ENCODE measurements around the gene LRRC56. TPM values are rescaled to one million over a fixed set of nuclear protein-coding genes. Genes with fewer than 3 reads are reported as not detected.

LRRC56 gene
- total RNA-seq, 8 experiments from 2014 or later, result 0.75 to 7.6 (median 1.8) TPM

GRCh38 chr11:601573-602245 lies 64.4 kb downstream of the LRRC56 start:
- no peaks in the 10 kb centered on the region for H3K4me1 ChIP-seq (replicated peaks in 1 of 2)
- in situ Hi-C loops (cut with MboI; ENCODE audit: low pct_unique_long_range_greater_than_20kb in 2 of 9, low sequenced_read_pairs in 9 of 9, unreplicated experiment in 9 of 9), result no loop called here
- ATAC-seq (replicated peaks in 6 of 8), result no peak
- no peak overlapping the region for H3K4me3 ChIP-seq
- H3K27ac ChIP-seq, result no peak overlapping the region
- 83 to 100% (median 93%) methylated on average over 1 to 13 of the region's 23 CpGs; no CpG with 5 or more reads in 2 of the 10 experiments for WGBS, 10 experiments

DNA sequence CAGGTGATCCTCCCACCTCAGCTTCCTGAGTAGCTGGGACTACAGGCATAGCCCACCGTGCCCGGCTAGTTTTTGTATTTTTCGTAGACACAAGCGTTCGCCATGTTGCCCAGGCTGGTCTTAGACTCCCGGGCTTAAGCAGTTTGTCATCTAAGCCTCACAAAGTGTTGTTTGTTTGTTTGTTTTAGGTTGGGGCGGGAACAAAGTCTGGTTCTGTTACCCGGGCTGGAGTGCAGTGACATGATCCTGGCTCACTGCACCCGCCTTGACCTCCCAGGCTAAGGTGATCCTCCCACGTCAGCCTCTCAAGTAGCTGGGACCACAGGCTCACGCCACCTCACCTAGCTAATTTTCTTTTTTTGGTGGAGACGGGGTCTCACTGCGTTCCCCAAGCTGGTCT lies 65.8 kb downstream of the LRRC56 start:
- ATAC-seq (replicated peaks in 6 of 8), result no peak
- Histone ChIP-seq H3K27ac (no peak overlapping the region), H3K4me1 (replicated peaks in 1 of 2) (no peaks in the 10 kb centered on the region), H3K4me3 (no peak overlapping the region)
- 81 to 100% (median 94%) methylated on average over 2 to 12 of the region's 13 CpGs; no CpG with 5 or more reads in 1 of the 10 experiments for WGBS, 10 experiments
- in situ Hi-C loops (cut with MboI; ENCODE audit: low pct_unique_long_range_greater_than_20kb in 2 of 9, low sequenced_read_pairs in 9 of 9, unreplicated experiment in 9 of 9), result no loop called here

Other genes with a start within 250 kb of the LRRC56 start
- 10 to 100 TPM in 2 of 8 experiments, 1 to 10 TPM in 3, under 1 TPM in 3; 0.60 to 40.6 (median 3.3) TPM for gene PGGHG, start 248.4 kb upstream of the LRRC56 start, total RNA-seq
- 1 to 10 TPM in 2 of 8 experiments, under 1 TPM in 1, not detected in 5; 0.51 to 1.5 (median 1.1) TPM for gene IFITM5, start 238.0 kb upstream of the LRRC56 start, total RNA-seq
- 100 to 1,000 TPM in 4 of 8 experiments, 10 to 100 TPM in 1, 1 to 10 TPM in 2, under 1 TPM in 1; 0.38 to 809 (median 64.6) TPM for gene IFITM2, start 229.7 kb upstream of the LRRC56 start, total RNA-seq
- 1,000 to 10,000 TPM in 2 of 8 experiments, 100 to 1,000 TPM in 2, under 1 TPM in 1, not detected in 3; 0.16 to 1,915 (median 317) TPM for gene IFITM1, start 223.5 kb upstream of the LRRC56 start, total RNA-seq
- 1,000 to 10,000 TPM in 1 of 8 experiments, 100 to 1,000 TPM in 3, 10 to 100 TPM in 1, 1 to 10 TPM in 3; 1.1 to 1,534 (median 213) TPM for gene IFITM3, start 216.7 kb upstream of the LRRC56 start, total RNA-seq
- gene B4GALNT4, start 168.0 kb upstream of the LRRC56 start, total RNA-seq, result 100 to 1,000 TPM in 1 of 8 experiments, 10 to 100 TPM in 6, 1 to 10 TPM in 1; 9.7 to 103 (median 70.9) TPM
- 10 to 100 TPM in 1 of 8 experiments, 1 to 10 TPM in 3, under 1 TPM in 3, not detected in 1; 0.21 to 24.4 (median 3.2) TPM for gene PKP3, start 143.3 kb upstream of the LRRC56 start, total RNA-seq
- 100 to 1,000 TPM in 1 of 8 experiments, 10 to 100 TPM in 7; 19.5 to 131 (median 28.5) TPM for gene SIGIRR, start 122.5 kb upstream of the LRRC56 start, total RNA-seq
- 1 to 10 TPM in 3 of 8 experiments, under 1 TPM in 4, not detected in 1; 0.11 to 4.3 (median 0.60) TPM for gene ANO9, start 95.5 kb upstream of the LRRC56 start, total RNA-seq
- gene PTDSS2, start 87.2 kb upstream of the LRRC56 start, total RNA-seq, result 10 to 100 TPM; 11.4 to 37.9 (median 21.2) TPM
- gene RNH1, start 30.3 kb upstream of the LRRC56 start, total RNA-seq, result 100 to 1,000 TPM in 4 of 8 experiments, 10 to 100 TPM in 4; 55.8 to 181 (median 94.8) TPM
- gene HRAS, start 2.0 kb upstream of the LRRC56 start, total RNA-seq, result 10 to 100 TPM; 38.5 to 96.1 (median 57.2) TPM
- gene LMNTD2, start 23.2 kb downstream of the LRRC56 start, total RNA-seq, result 1 to 10 TPM in 4 of 8 experiments, under 1 TPM in 4; 0.29 to 5.4 (median 0.88) TPM
- gene RASSF7, start 23.4 kb downstream of the LRRC56 start, total RNA-seq, result 10 to 100 TPM in 1 of 8 experiments, 1 to 10 TPM in 7; 4.6 to 10.4 (median 7.0) TPM
- 10 to 100 TPM; 11.9 to 32.0 (median 16.0) TPM for gene PHRF1, start 38.9 kb downstream of the LRRC56 start, total RNA-seq
- 10 to 100 TPM; 10.2 to 27.9 (median 17.0) TPM for gene IRF7, start 78.4 kb downstream of the LRRC56 start, total RNA-seq
- gene CDHR5, start 87.4 kb downstream of the LRRC56 start, total RNA-seq, result 1 to 10 TPM in 3 of 8 experiments, under 1 TPM in 5; 0.31 to 1.3 (median 0.51) TPM
- gene SCT, start 89.7 kb downstream of the LRRC56 start, total RNA-seq, result not detected
- 1 to 10 TPM in 1 of 8 experiments, under 1 TPM in 4, not detected in 3; 0.22 to 1.8 (median 0.93) TPM for gene DRD4, start 99.7 kb downstream of the LRRC56 start, total RNA-seq
- gene DEAF1, start 157.7 kb downstream of the LRRC56 start, total RNA-seq, result 10 to 100 TPM; 38.5 to 81.6 (median 54.3) TPM
- 10 to 100 TPM; 11.8 to 47.1 (median 20.9) TPM for gene TMEM80, start 158.3 kb downstream of the LRRC56 start, total RNA-seq
- gene EPS8L2, start 168.7 kb downstream of the LRRC56 start, total RNA-seq, result 10 to 100 TPM in 3 of 8 experiments, 1 to 10 TPM in 5; 1.2 to 41.9 (median 7.9) TPM
- 100 to 1,000 TPM in 3 of 8 experiments, 10 to 100 TPM in 5; 62.3 to 304 (median 94.6) TPM for gene TALDO1, start 209.9 kb downstream of the LRRC56 start, total RNA-seq
- 10 to 100 TPM; 22.8 to 70.1 (median 38.0) TPM for gene GATD1, start 240.0 kb downstream of the LRRC56 start, total RNA-seq

Data from motor neuron (in vitro differentiated cells).